Motor neuron (in vitro differentiated cells): ENCODE results near the gene CCDC14. TPM values are rescaled to one million over a fixed set of nuclear protein-coding genes. Genes with fewer than 3 reads are reported as not detected.
"Not testable (repeated sequence)": the region's sequence is repeated elsewhere in the genome, so short reads cannot be mapped to it uniquely, and the experiment has no call there.

Experiments
- ATAC-seq, 8 experiments: fragments of 200-7000 bp; cut with Tn5 transposase; replicated peaks in 6 of 8; 2 replicates each; pipeline ENCODE4 v1.8.0; 2021; ENCODE audit warnings: mild to moderate bottlenecking in 8 of 8, moderate library complexity in 8 of 8
- H3K27ac ChIP-seq, 2 donors: fragments of 250-450 bp; sonication (Bioruptor Pico); 2 replicates each; pipeline ENCODE4 v1.9.0; 2021; ENCODE audit warnings: antibody characterized with exemption in 2 of 2, mild to moderate bottlenecking in 2 of 2, moderate library complexity in 1 of 2
- H3K4me1 ChIP-seq, 2 donors: fragments of 250-450 bp; sonication (Bioruptor Pico); replicated peaks in 1 of 2; 2 replicates each; pipeline ENCODE4 v1.6.1; 2021; ENCODE audit warnings: antibody characterized with exemption in 2 of 2, mild to moderate bottlenecking in 2 of 2, moderate library complexity in 1 of 2
- H3K4me3 ChIP-seq, 5 donors: fragments of 250-450 bp; sonication (Bioruptor Pico); 2 replicates each; pipeline ENCODE4 v1.9.0; 2021; ENCODE audit warnings: antibody characterized with exemption in 5 of 5, mild to moderate bottlenecking in 5 of 5, moderate library complexity in 4 of 5
- WGBS, 10 experiments: fragments of 450-650 bp; shearing (Covaris generic); methylation state at CpG; one replicate each; pipeline ENCODE4 v1.0.0; 2022; 5-methylcytosine and 5-hydroxymethylcytosine counted together
- in situ Hi-C, 9 experiments: fragments of 400-800 bp; cut with MboI; loops; one replicate each; pipeline ENCODE4 v1.15.0; 2021; ENCODE audit warnings: low sequenced_read_pairs in 9 of 9, low pct_unique_long_range_greater_than_20kb in 2 of 9; ENCODE audit not compliant: unreplicated experiment in 9 of 9
- total RNA-seq, 8 experiments: library from RNA; unstranded; fragments of 300-600 nt; gene quantifications; 2 replicates each; pipeline versions ENCODE4 v1.2.3 to v1.2.4, GENCODE V29; 2022

CCDC14 gene
- total RNA-seq, 8 experiments from 2014 or later: 26.1 to 113 (median 49.4) TPM

DNA sequence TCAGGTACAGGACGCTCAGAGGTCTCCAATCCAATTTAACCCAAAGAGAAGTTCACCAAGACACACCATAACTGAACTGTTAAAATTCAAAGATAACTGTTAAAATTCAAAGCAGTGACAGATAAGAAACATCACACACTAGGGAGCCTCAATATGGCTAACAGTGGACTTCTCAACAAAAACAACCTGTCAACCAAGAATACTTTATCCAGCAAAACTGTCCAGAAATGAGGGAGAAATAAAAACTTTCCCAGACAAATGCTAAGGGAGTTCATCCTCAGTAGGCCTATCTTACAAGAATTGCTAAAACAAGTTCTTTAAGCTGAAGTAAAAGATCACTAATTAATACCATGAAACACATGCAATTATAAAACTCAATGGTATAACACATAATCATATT lies 40.6 kb downstream of the CCDC14 start:
- Histone ChIP-seq H3K27ac (no peak overlapping the region), H3K4me3 (no peak overlapping the region), H3K4me1 (no peaks in the 10 kb centered on the region)
- ATAC-seq: no peak
- in situ Hi-C loops: no loop called here
- 75 to 100% (median 100%) methylated on average over 1 of the region's 1 CpG; no CpG with 5 or more reads in 2 of the 10 experiments for WGBS, 10 experiments

DNA sequence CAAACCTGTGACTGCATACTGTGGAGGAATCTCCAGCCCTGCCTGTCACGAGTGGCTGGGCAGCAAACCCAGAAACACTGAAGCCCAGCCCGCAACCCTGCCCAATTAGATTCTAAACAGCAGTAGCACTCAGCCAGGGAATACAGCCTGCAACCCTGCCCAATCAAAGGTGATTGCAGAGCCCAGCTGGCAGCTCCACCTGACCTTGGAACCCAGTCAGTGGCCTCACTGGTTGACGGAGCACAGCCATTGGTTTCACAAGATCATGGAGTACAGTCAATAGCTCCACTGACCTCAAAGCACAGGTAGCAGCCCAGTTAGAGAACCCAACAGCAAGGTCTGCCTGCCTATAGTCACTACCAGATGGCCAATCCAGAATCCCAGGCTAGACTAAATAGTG lies 41.7 kb downstream of the CCDC14 start:
- H3K4me3 ChIP-seq: no peak overlapping the region
- no peak overlapping the region for H3K27ac ChIP-seq
- ATAC-seq: no peak
- in situ Hi-C loops: no loop called here
- H3K4me1 ChIP-seq: no peaks in the 10 kb centered on the region
- 83 to 100% (median 92%) methylated on average over 1 to 3 of the region's 3 CpGs; no CpG with 5 or more reads in 3 of the 10 experiments for WGBS, 10 experiments

- no peak overlapping the region for H3K27ac ChIP-seq
- no peak overlapping the region for H3K4me3 ChIP-seq
- H3K4me1 ChIP-seq: no peaks in the 10 kb centered on the region
- no peak for ATAC-seq
- 0 to 100% (median 96%) methylated on average over 1 to 5 of the region's 5 CpGs for WGBS, 10 experiments
- in situ Hi-C loops: no loop called here
Measured at GRCh38 chr3:123914829-123915228, 46.2 kb downstream of the CCDC14 start.

DNA sequence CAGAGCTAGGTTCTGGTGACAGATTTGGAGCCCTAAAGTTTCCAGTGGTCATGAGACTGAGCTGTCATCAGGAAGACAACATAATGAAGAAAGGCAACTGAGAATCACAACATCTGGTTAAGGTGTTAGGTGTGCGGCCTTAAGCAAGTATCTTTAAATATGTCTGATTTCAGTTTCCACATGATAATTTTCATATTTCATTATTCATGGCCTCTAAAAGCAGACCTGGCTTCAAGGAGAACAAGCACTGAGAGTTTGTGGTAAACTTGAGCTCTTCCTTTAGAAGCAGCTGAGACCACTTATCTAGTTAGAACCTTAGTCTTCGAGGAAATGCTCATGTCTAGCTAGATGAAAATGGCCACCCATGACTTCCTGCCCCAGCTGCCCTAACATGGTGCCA lies 51.2 kb downstream of the CCDC14 start:
- WGBS, 10 experiments: 83 to 100% (median 100%) methylated on average over 1 to 2 of the region's 2 CpGs; no CpG with 5 or more reads in 3 of the 10 experiments
- in situ Hi-C loops: no loop called here
- Histone ChIP-seq H3K4me1 (no peaks in the 10 kb centered on the region), H3K4me3 (no peak overlapping the region), H3K27ac (no peak overlapping the region)
- no peak for ATAC-seq

GRCh38 chr3:123907720-123908119 lies 53.3 kb downstream of the CCDC14 start:
- ATAC-seq: no peak
- 20 to 94% (median 74%) methylated on average over 1 to 2 of the region's 2 CpGs for WGBS, 10 experiments
- Histone ChIP-seq H3K4me1 (no peaks in the 10 kb centered on the region), H3K4me3 (no peak overlapping the region), H3K27ac (no peak overlapping the region)
- in situ Hi-C loops: no loop called here

- WGBS, 10 experiments: 60 to 100% (median 80%) methylated on average over 1 to 5 of the region's 5 CpGs; no CpG with 5 or more reads in 3 of the 10 experiments
- Histone ChIP-seq H3K4me1 (no peaks in the 10 kb centered on the region), H3K27ac (no peak overlapping the region), H3K4me3 (no peak overlapping the region)
- in situ Hi-C loops: no loop called here
- ATAC-seq: no peak
Measured at GRCh38 chr3:123899300-123899865, 61.6 kb downstream of the CCDC14 start.

- WGBS, 10 experiments: 60 to 100% (median 89%) methylated on average over 1 of the region's 1 CpG; no CpG with 5 or more reads in 2 of the 10 experiments
- Histone ChIP-seq H3K4me1 (no peaks in the 10 kb centered on the region), H3K27ac (no peak overlapping the region), H3K4me3 (no peak overlapping the region)
- in situ Hi-C loops: no loop called here
- ATAC-seq: no peak
Measured at GRCh38 chr3:123893012-123893411, 68.0 kb downstream of the CCDC14 start.

DNA sequence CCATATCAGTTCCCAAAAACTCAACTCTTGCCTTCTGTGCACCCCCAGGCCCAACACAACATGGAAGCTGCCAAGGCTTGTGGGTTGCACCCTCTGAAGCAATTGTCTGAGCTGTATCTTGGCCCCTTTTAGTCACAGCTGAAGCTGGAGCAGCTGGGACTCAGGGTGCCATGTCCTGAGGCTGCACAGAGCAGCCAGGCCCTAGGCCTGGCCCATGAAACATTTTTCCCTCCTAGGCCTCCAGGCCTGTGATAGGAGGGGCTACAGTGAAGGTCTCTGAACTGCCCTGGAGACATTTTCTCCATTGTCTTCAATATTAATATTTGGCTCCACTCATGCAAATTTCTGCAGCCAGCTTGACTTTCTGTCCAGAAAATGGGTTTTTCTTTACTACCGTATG lies 68.8 kb downstream of the CCDC14 start:
- in situ Hi-C loops: no loop called here
- WGBS, 10 experiments: 0% methylated on average over 1 of the region's 1 CpG; no CpG with 5 or more reads in 5 of the 10 experiments

DNA sequence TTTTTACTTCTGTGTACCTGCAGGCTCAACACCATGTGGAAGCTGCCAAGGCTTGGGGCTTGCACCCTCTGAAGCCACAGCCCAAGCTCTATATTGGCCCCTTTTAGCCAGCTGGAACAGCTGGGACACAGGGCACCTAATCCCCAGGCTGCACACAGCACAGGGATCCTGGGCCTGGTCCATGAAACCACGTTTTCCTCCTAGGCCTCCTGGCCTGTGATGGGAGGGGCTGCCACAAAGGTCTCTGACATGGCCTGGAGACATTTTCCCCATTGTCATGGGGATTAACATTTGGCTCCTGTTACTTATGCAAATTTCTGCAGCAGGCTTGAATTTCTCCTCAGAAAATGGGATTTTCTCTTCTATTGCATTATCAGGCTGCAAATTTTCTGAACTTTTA lies 70.0 kb downstream of the CCDC14 start:
- H3K27ac ChIP-seq, in situ Hi-C loops, H3K4me3 ChIP-seq, H3K4me1 ChIP-seq: not testable (repeated sequence)
- ATAC-seq: peak in 1 of 8 experiments; percentile 64
- WGBS, 10 experiments: 0 to 40% (median 17%) methylated on average over 1 of the region's 1 CpG; no CpG with 5 or more reads in 7 of the 10 experiments

More for the DNA sequence above, 68.8 kb downstream of the CCDC14 start:
- Histone ChIP-seq H3K4me3 (no peak overlapping the region), H3K27ac (no peak overlapping the region), H3K4me1 (no peaks in the 10 kb centered on the region)
- no peak for ATAC-seq

GRCh38 chr3:123890162-123890561 lies 70.9 kb downstream of the CCDC14 start:
- H3K27ac ChIP-seq, H3K4me3 ChIP-seq, in situ Hi-C loops, ATAC-seq, H3K4me1 ChIP-seq: not testable (repeated sequence)
- 60 to 90% (median 85%) methylated on average over 1 to 2 of the region's 3 CpGs; no CpG with 5 or more reads in 4 of the 10 experiments for WGBS, 10 experiments

DNA sequence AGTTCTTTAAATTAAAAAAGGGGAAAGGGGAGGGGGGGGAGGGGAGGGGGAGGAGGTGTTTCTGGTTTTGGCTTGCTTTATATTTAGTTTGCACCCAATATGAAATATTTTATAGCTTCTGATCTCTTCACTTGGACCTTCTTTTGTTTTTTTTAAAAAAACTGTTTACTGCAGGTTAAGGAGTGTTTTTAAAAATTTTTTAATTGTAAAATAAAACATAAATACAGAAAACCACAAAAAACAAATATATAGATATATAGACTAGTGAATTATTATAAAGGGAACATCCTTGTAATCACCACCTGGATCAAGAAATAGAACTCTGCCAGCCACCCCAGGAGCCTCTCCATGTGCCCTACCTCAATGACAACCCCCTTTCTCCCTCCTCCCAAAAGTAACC lies 76.0 kb downstream of the CCDC14 start:
- H3K4me1 ChIP-seq: no peaks in the 10 kb centered on the region
- H3K27ac ChIP-seq: no peak overlapping the region
- H3K4me3 ChIP-seq: peak overlapping the region in 1 of 5 donors; percentile 34
- ATAC-seq: no peak
- in situ Hi-C loops: no loop called here

DNA sequence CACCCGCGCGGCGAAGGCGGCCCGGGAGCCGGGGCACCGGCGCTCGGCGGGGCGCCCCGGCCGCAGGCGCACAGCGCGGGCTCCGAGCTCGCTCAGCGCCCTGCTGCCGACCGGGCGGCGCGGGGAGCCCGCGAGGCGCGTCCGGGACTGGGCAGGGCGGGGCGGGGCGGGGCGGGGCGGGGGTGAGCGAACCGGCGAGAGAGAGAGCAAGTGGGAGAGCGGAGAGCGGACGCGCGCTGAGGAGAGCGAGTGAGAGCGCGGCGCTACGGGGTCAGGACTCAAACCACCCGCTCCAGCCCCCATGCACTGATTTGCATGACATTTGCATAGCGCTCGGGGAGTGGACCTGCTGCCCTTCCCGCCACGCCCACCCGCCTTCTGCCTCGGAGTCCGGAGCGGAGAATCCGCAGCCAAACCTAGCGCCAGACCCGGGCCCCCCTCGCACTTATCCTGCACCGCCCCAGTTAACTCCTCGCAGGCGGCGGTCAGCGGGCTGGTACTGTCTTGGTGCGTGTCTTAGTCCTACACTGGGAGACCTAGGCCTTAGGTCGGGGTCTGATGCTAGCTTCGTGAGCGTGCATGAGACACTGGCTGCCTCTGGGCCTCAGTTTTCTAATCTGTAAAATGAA lies 76.7 kb downstream of the CCDC14 start, which contains the start of gene MYLK:
TSS of gene MYLK (minus strand) at position 130 of the 629 bp plus-strand sequence. CDS start 90,491 bp downstream, outside the sequence.
- WGBS, 10 experiments: 0 to 40% (median 10%) methylated on average over 1 to 5 of the region's 70 CpGs; no CpG with 5 or more reads in 4 of the 10 experiments
- ATAC-seq: peak; percentile 93 to 98 (median 96)
- peak within 1 kb of the TSS; percentile 34 to 44 (median 42) for H3K4me3 ChIP-seq
- in situ Hi-C loops: no loop called here
- H3K27ac ChIP-seq: no peak within 1 kb of the TSS
- H3K4me1 ChIP-seq: no peaks in the 10 kb centered on the region

- ATAC-seq: peak in 3 of 8 experiments; percentile 3 to 4 (median 4)
- Histone ChIP-seq H3K4me3 (peak overlapping the region; percentile 34 to 44 (median 42)), H3K4me1 (no peaks in the 10 kb centered on the region), H3K27ac (no peak overlapping the region)
- 0 to 20% (median 17%) methylated on average over 1 to 8 of the region's 29 CpGs; no CpG with 5 or more reads in 7 of the 10 experiments for WGBS, 10 experiments
- in situ Hi-C loops: no loop called here
Measured at GRCh38 chr3:123883701-123884202, 77.3 kb downstream of the CCDC14 start.
